IMR-90 (cell line): ENCODE data around the gene HORMAD2. TPM values are rescaled to one million over a fixed set of nuclear protein-coding genes. Genes with fewer than 3 reads are reported as not detected.

Source experiments
- ATAC-seq: fragments of 200-7000 bp; cut with Tn5 transposase; 2 replicates; pipeline ENCODE4 v1.9.1; 2020; ENCODE audit warnings: low read depth, mild to moderate bottlenecking, moderate library complexity
- BruUV-seq: library from RNA; stranded (reverse); fragments of 400-500 nt; replicated peaks from 2 replicates; lab custom pipeline; 2021; lab: Mats Ljungman, UMichigan
- CTCF ChIA-PET: fragments of 300-600 bp; formaldehyde crosslinking; extraction: SDS; loops from one replicate; lab custom pipeline; 2021; ENCODE audit warnings: antibody characterized with exemption; lab: Yijun Ruan, JAX
- POLR2A ChIA-PET: fragments of 300-600 bp; sonication (Branson Sonifier 250); formaldehyde crosslinking; loops from one replicate; lab custom pipeline; 2022; ENCODE audit warnings: antibody characterized with exemption; ENCODE audit not compliant: unreplicated experiment; lab: Charles Lee
- DNase-seq: peaks from one replicate; pipeline ENCODE4 v3.0.0; 2013
- H2AFZ ChIP-seq: replicated peaks from 2 replicates; pipeline ENCODE3; 2013; ENCODE audit warnings: low read length, mild to moderate bottlenecking; ENCODE audit not compliant: poor library complexity
- H2AK5ac ChIP-seq: 2 replicates; pipeline ENCODE4 v1.6.1; 2013; ENCODE audit warnings: low read depth, low read length, inconsistent platforms
- H2AK9ac ChIP-seq: replicated peaks from 2 replicates; pipeline ENCODE3; 2013; ENCODE audit warnings: mild to moderate bottlenecking, low read depth, low read length, moderate library complexity; ENCODE audit not compliant: poor library complexity
- H2BK120ac ChIP-seq: 2 replicates; pipeline ENCODE4 v1.6.1; 2013; ENCODE audit warnings: low read depth, low read length, inconsistent platforms
- H2BK15ac ChIP-seq: 3 replicates; pipeline ENCODE4 v1.6.1; 2013; ENCODE audit warnings: low read depth, low read length, inconsistent platforms
- H2BK20ac ChIP-seq: 2 replicates; pipeline ENCODE4 v1.6.1; 2013; ENCODE audit warnings: low read depth, mild to moderate bottlenecking, inconsistent platforms, low read length, moderate library complexity
- H2BK5ac ChIP-seq: 2 replicates; pipeline ENCODE4 v1.6.1; 2013; ENCODE audit warnings: mild to moderate bottlenecking, low read depth, low read length, inconsistent platforms; ENCODE audit not compliant: poor library complexity, severe bottlenecking
- H3K14ac ChIP-seq: replicated peaks from 2 replicates; pipeline ENCODE4 v1.6.1; 2013; ENCODE audit warnings: low read depth, low read length, inconsistent platforms
- H3K18ac ChIP-seq: 2 replicates; pipeline ENCODE4 v1.6.1; 2013; ENCODE audit warnings: low read depth, low read length, control low read depth
- H3K23ac ChIP-seq: 2 replicates; pipeline ENCODE4 v1.6.1; 2013; ENCODE audit warnings: low read depth, low read length, inconsistent platforms
- H3K27ac ChIP-seq: 2 replicates; pipeline ENCODE4 v1.5.1; 2013; ENCODE audit warnings: mild to moderate bottlenecking, control low read depth, low read length; ENCODE audit not compliant: insufficient read depth
- H3K27me3 ChIP-seq: 2 replicates; pipeline ENCODE4 v1.6.1; 2013; ENCODE audit warnings: low read length; ENCODE audit not compliant: control insufficient read depth, insufficient read depth
- H3K36me3 ChIP-seq: 2 replicates; pipeline ENCODE4 v1.6.1; 2013; ENCODE audit warnings: low read length, mixed read lengths; ENCODE audit not compliant: control insufficient read depth, insufficient read depth
- H3K4ac ChIP-seq: 2 replicates; pipeline ENCODE4 v1.6.1; 2013; ENCODE audit warnings: low read depth, low read length, inconsistent platforms
- H3K4me1 ChIP-seq: 2 replicates; pipeline ENCODE4 v1.6.1; 2013; ENCODE audit warnings: low read length, mixed read lengths; ENCODE audit not compliant: control insufficient read depth, insufficient read depth
- H3K4me2 ChIP-seq: 2 replicates; pipeline ENCODE4 v1.6.1; 2013; ENCODE audit warnings: low read depth, mild to moderate bottlenecking, control low read depth, low read length, moderate library complexity
- H3K4me3 ChIP-seq: 2 replicates; pipeline ENCODE4 v1.5.1; 2013; ENCODE audit warnings: low read depth, mild to moderate bottlenecking, control low read depth, low read length, moderate library complexity; ENCODE audit not compliant: insufficient read depth
- H3K56ac ChIP-seq: 2 replicates; pipeline ENCODE4 v1.6.1; 2013; ENCODE audit warnings: low read length, inconsistent platforms; ENCODE audit not compliant: insufficient read depth; ENCODE audit errors: extremely low read depth
- H3K79me1 ChIP-seq, 2 experiments: 2 replicates each; pipeline ENCODE4 v1.6.1; 2013; ENCODE audit warnings: low read length in 2 of 2, inconsistent platforms in 1 of 2, low read depth in 1 of 2
- H3K9ac ChIP-seq: 2 replicates; pipeline ENCODE4 v1.6.1; 2013; ENCODE audit warnings: low read depth, low read length, control low read depth
- H3K9me1 ChIP-seq: 2 replicates; pipeline ENCODE4 v1.6.1; 2013; ENCODE audit warnings: low read length, inconsistent platforms; ENCODE audit not compliant: insufficient read depth
- H3K9me3 ChIP-seq: 2 replicates; pipeline ENCODE4 v1.6.1; 2013; ENCODE audit warnings: low read length; ENCODE audit not compliant: control insufficient read depth, insufficient read depth
- H4K20me1 ChIP-seq: 2 replicates; pipeline ENCODE4 v1.6.1; 2013; ENCODE audit warnings: low read length, inconsistent platforms; ENCODE audit not compliant: insufficient read depth
- H4K5ac ChIP-seq: 2 replicates; pipeline ENCODE4 v1.6.1; 2013; ENCODE audit warnings: mild to moderate bottlenecking, low read depth, low read length, control low read depth
- H4K8ac ChIP-seq, 2 experiments: 2 replicates each; pipeline ENCODE4 v1.6.1; 2013; ENCODE audit warnings: low read depth in 2 of 2, low read length in 2 of 2, control low read depth in 1 of 2, inconsistent platforms in 1 of 2
- H4K91ac ChIP-seq: 2 replicates; pipeline ENCODE4 v1.6.1; 2013; ENCODE audit warnings: low read depth, low read length, inconsistent platforms; ENCODE audit not compliant: insufficient read depth
- BHLHE40 ChIP-seq: fragments of 150-350 bp; IDR thresholded peaks from 2 replicates; pipeline ENCODE4 v1.6.1; 2016; ENCODE audit warnings: mild to moderate bottlenecking, low read depth, low read length
- CEBPB ChIP-seq: IDR thresholded peaks from 2 replicates; pipeline ENCODE4 v1.6.1; 2012; ENCODE audit warnings: low read depth, low read length, improper control_type of control experiment
- CHD1 ChIP-seq: IDR thresholded peaks from 2 replicates; pipeline ENCODE4 v1.6.1; 2012; ENCODE audit warnings: low read depth, low read length, improper control_type of control experiment
- FOS ChIP-seq: fragments of 150-350 bp; IDR thresholded peaks from 2 replicates; pipeline ENCODE4 v1.6.1; 2016; ENCODE audit warnings: low read depth, low read length
- MAFK ChIP-seq: IDR thresholded peaks from 2 replicates; pipeline ENCODE4 v1.6.1; 2012; ENCODE audit warnings: low read depth, low read length, improper control_type of control experiment
- MAZ ChIP-seq: IDR thresholded peaks from 2 replicates; pipeline ENCODE4 v1.6.1; 2012; ENCODE audit warnings: low read depth, mild to moderate bottlenecking, low read length, improper control_type of control experiment, moderate library complexity, borderline replicate concordance
- MXI1 ChIP-seq: IDR thresholded peaks from 2 replicates; pipeline ENCODE4 v1.6.1; 2012; ENCODE audit warnings: low read depth, mild to moderate bottlenecking, low read length, moderate library complexity, borderline replicate concordance
- NFE2L2 ChIP-seq: fragments of 150-350 bp; IDR thresholded peaks from 2 replicates; pipeline ENCODE4 v1.6.1; 2016; ENCODE audit warnings: low read depth, mild to moderate bottlenecking, low read length
- POLR2A ChIP-seq: IDR thresholded peaks from 2 replicates; pipeline ENCODE4 v1.6.1; 2012; ENCODE audit warnings: mild to moderate bottlenecking, low read depth, low read length
- RAD21 ChIP-seq: IDR thresholded peaks from 2 replicates; pipeline ENCODE4 v1.6.1; 2012; ENCODE audit warnings: low read length, improper control_type of control experiment
- RCOR1 ChIP-seq: IDR thresholded peaks from 2 replicates; pipeline ENCODE4 v1.6.1; 2012; ENCODE audit warnings: mild to moderate bottlenecking, low read length, improper control_type of control experiment; ENCODE audit not compliant: insufficient replicate concordance
- RFX5 ChIP-seq: IDR thresholded peaks from 2 replicates; pipeline ENCODE4 v1.8.0; 2012; ENCODE audit warnings: low read depth, mild to moderate bottlenecking, low read length, moderate library complexity
- SMC3 ChIP-seq: fragments of 150-350 bp; IDR thresholded peaks from 2 replicates; pipeline ENCODE4 v1.6.1; 2016; ENCODE audit warnings: low read depth, mild to moderate bottlenecking, antibody characterized with exemption, low read length, moderate library complexity
- WGBS, 2 experiments: methylation state at CpG; one replicate each; pipeline versions ENCODE4 v1.1.5 to v1.1.7; 2013; ENCODE audit warnings: missing lambda C conversion rate in 2 of 2; ENCODE audit not compliant: insufficient read length in 1 of 2; ENCODE audit errors: extremely low coverage in 2 of 2; 5-methylcytosine and 5-hydroxymethylcytosine counted together
- dilution Hi-C: fragments of 300-500 bp; cut with HindIII; formaldehyde crosslinking; loops from one replicate; pipeline ENCODE4 v1.14.3; 2018; ENCODE audit warnings: low sequenced_read_pairs; ENCODE audit not compliant: unreplicated experiment
- in situ Hi-C: fragments of 300-500 bp; cut with MboI; formaldehyde crosslinking; loops from 3 replicates; pipeline ENCODE4 v1.14.3; 2019; ENCODE audit warnings: low sequenced_read_pairs, inconsistent platforms, mixed read lengths
- intact Hi-C: fragments of 100-400 bp; cut with micrococcal nuclease; formaldehyde crosslinking; loops from 2 replicates; pipeline ENCODE4 v1.10.0; 2022
- polyA plus RNA-seq, 3 experiments: library from polyadenylated mRNA; depleted of rRNA; stranded (reverse); fragments of >200 nt; gene quantifications; 2 replicates each; pipeline ENCODE4 v1.2.3, GENCODE V29; 2012; ENCODE audit warnings: low replicate concordance in 1 of 3
- total RNA-seq: library from RNA; depleted of rRNA; stranded (reverse); fragments of >200 nt; gene quantifications from 2 replicates; pipeline ENCODE4 v1.2.3, GENCODE V29; 2012
- TF ChIP-seq, protein P1 (sequence below): fragments of 150-350 bp; IDR thresholded peaks from 2 replicates; pipeline ENCODE4 v1.6.1; 2017; ENCODE audit warnings: mild to moderate bottlenecking, antibody characterized with exemption, low read length, low read depth
- TF ChIP-seq, protein P2 (sequence below): fragments of 150-350 bp; IDR thresholded peaks from 2 replicates; pipeline ENCODE4 v1.6.1; 2016; ENCODE audit warnings: low read depth, mild to moderate bottlenecking, low read length, moderate library complexity, borderline replicate concordance
- TF ChIP-seq, protein P3 (sequence below): conservative IDR thresholded peaks from 2 replicates; pipeline ENCODE4 v1.5.1; 2012; ENCODE audit warnings: mild to moderate bottlenecking, low read depth, low read length, improper control_type of control experiment

The HORMAD2 gene
- total and polyA plus RNA-seq, 2 of the 4 experiments (the other 2 are of a cell fraction) = not detected

DNA sequence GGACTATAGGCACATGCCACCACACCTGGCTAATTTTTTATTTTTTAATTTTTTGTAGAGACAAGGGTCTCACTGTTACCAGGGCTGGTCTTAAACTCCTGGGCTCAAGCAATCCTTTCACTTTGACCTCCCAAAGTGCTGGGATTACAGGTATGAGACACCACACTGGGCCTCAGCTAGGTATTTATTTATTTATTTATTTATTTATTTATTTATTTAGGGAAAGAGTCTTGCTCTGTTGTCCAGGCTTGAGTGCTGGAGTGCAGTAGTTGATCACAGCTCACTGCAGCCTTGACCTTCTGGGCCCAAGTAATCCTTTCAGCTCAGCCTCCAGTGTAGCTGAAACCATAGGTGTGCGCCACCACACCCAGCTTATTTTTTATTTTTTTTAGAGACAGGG, 43.2 kb downstream of the HORMAD2 start:
- no peak overlapping the region for H2BK5ac ChIP-seq
- in situ Hi-C loops = no loop called here
- H3K9ac ChIP-seq = no peak overlapping the region
- H3K9me1 ChIP-seq = no peaks in the 10 kb centered on the region
- TF ChIP-seq NFE2L2 = no peak
- TF ChIP-seq MAFK = no peak
- TF ChIP-seq CEBPB = no peak
- no peak for TF ChIP-seq RAD21
- no peak for TF ChIP-seq BHLHE40
- TF ChIP-seq POLR2A = no peak
- no peak for TF ChIP-seq FOS
- TF ChIP-seq RFX5 = no peak
- no peak for TF ChIP-seq MXI1
- TF ChIP-seq SMC3 = no peak
- TF ChIP-seq, protein P1, sequence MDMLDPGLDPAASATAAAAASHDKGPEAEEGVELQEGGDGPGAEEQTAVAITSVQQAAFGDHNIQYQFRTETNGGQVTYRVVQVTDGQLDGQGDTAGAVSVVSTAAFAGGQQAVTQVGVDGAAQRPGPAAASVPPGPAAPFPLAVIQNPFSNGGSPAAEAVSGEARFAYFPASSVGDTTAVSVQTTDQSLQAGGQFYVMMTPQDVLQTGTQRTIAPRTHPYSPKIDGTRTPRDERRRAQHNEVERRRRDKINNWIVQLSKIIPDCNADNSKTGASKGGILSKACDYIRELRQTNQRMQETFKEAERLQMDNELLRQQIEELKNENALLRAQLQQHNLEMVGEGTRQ = no peak
- TF ChIP-seq, protein P2, sequence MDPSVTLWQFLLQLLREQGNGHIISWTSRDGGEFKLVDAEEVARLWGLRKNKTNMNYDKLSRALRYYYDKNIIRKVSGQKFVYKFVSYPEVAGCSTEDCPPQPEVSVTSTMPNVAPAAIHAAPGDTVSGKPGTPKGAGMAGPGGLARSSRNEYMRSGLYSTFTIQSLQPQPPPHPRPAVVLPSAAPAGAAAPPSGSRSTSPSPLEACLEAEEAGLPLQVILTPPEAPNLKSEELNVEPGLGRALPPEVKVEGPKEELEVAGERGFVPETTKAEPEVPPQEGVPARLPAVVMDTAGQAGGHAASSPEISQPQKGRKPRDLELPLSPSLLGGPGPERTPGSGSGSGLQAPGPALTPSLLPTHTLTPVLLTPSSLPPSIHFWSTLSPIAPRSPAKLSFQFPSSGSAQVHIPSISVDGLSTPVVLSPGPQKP = no peak
- TF ChIP-seq RCOR1 = no peak
- TF ChIP-seq, protein P3, sequence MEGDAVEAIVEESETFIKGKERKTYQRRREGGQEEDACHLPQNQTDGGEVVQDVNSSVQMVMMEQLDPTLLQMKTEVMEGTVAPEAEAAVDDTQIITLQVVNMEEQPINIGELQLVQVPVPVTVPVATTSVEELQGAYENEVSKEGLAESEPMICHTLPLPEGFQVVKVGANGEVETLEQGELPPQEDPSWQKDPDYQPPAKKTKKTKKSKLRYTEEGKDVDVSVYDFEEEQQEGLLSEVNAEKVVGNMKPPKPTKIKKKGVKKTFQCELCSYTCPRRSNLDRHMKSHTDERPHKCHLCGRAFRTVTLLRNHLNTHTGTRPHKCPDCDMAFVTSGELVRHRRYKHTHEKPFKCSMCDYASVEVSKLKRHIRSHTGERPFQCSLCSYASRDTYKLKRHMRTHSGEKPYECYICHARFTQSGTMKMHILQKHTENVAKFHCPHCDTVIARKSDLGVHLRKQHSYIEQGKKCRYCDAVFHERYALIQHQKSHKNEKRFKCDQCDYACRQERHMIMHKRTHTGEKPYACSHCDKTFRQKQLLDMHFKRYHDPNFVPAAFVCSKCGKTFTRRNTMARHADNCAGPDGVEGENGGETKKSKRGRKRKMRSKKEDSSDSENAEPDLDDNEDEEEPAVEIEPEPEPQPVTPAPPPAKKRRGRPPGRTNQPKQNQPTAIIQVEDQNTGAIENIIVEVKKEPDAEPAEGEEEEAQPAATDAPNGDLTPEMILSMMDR = no peak
- TF ChIP-seq CHD1 = no peak
- TF ChIP-seq MAZ = no peak
- H3K14ac ChIP-seq = no peak overlapping the region
- no peaks in the 10 kb centered on the region for H4K20me1 ChIP-seq
- no TSS peak for BruUV-seq
- H3K79me1 ChIP-seq = no peaks in the 10 kb centered on the region
- no peak overlapping the region for H2BK15ac ChIP-seq
- CTCF ChIA-PET = no interaction called here
- H3K18ac ChIP-seq = no peak overlapping the region
- no peak overlapping the region for H2AK5ac ChIP-seq
- dilution Hi-C loops = no loop called here
- no peak overlapping the region for H3K4me2 ChIP-seq
- no peak overlapping the region for H2AFZ ChIP-seq
- no peak overlapping the region for H3K4ac ChIP-seq
- no peak overlapping the region for H4K5ac ChIP-seq
- no peak for DNase-seq
- no peak overlapping the region for H3K23ac ChIP-seq
- intact Hi-C loops = no loop called here
- H3K4me3 ChIP-seq = no peak overlapping the region
- H3K4me1 ChIP-seq = peaks cover 1% of the 10 kb centered on the region; the same call in 1 of the 2 replicates
- no peak overlapping the region for H4K8ac ChIP-seq
- no peak overlapping the region for H3K56ac ChIP-seq
- no peak overlapping the region for H2AK9ac ChIP-seq
- H3K36me3 ChIP-seq = no peaks in the 10 kb centered on the region
- no peak overlapping the region for H2BK20ac ChIP-seq
- no peak for ATAC-seq
- POLR2A ChIA-PET = no interaction called here
- no CpG with 5 or more reads among the region's 1 CpG for WGBS, 2 experiments
- no peak overlapping the region for H3K27ac ChIP-seq
- H4K91ac ChIP-seq = no peak overlapping the region
- no peaks in the 10 kb centered on the region for H3K27me3 ChIP-seq
- H2BK120ac ChIP-seq = no peak overlapping the region
- no peaks in the 10 kb centered on the region for H3K9me3 ChIP-seq
